GM18517 (cell line): ENCODE measurements around the gene NABP2.
"Not testable (repeated sequence)": the region's sequence is repeated elsewhere in the genome, so short reads cannot be mapped to it uniquely, and the experiment has no call there.

Source experiments
- ATAC-seq: cut with Tn5 transposase; IDR thresholded peaks from one replicate; pipeline ENCODE4 v1.9.1; 2021; ENCODE audit warnings: mild to moderate bottlenecking, moderate library complexity; ENCODE audit not compliant: unreplicated experiment

The NABP2 gene

GRCh38 chr12:56224102-56224701, at the start of gene NABP2:
Gene NABP2, plus strand, starts transcription at chr12:56224342. Its CDS starts 515 bp downstream, at chr12:56224857.
- peak; percentile 60 for ATAC-seq

- no peak for ATAC-seq
Measured at GRCh38 chr12:56178347-56178746, 45.8 kb upstream of the NABP2 start.

- no peak for ATAC-seq
Measured at GRCh38 chr12:56186957-56187356, 37.2 kb upstream of the NABP2 start.

GRCh38 chr12:56188131-56188777, 35.9 kb upstream of the NABP2 start:
- no peak for ATAC-seq

- ATAC-seq: no peak
Measured at GRCh38 chr12:56188778-56189098, 35.4 kb upstream of the NABP2 start.

GRCh38 chr12:56189099-56189917, 34.8 kb upstream of the NABP2 start, which contains the start of gene SMARCC2:
Gene SMARCC2, minus strand, starts transcription at chr12:56189483. Its CDS starts 22 bp downstream, at chr12:56189461.
- peak; percentile 34 for ATAC-seq

GRCh38 chr12:56189918-56190694, 34.0 kb upstream of the NABP2 start:
- peak; percentile 43 for ATAC-seq

- ATAC-seq: no peak
Measured at GRCh38 chr12:56190695-56191155, 33.4 kb upstream of the NABP2 start.

GRCh38 chr12:56192582-56192981, 31.6 kb upstream of the NABP2 start:
- no peak for ATAC-seq

- ATAC-seq: peak; percentile 44
Measured at GRCh38 chr12:56193025-56193578, 31.0 kb upstream of the NABP2 start.

GRCh38 chr12:56196818-56197550, 27.2 kb upstream of the NABP2 start:
- ATAC-seq: not testable (repeated sequence)

GRCh38 chr12:56197921-56198635, 26.1 kb upstream of the NABP2 start:
- no peak for ATAC-seq

- ATAC-seq: no peak
Measured at GRCh38 chr12:56198836-56199235, 25.3 kb upstream of the NABP2 start.

GRCh38 chr12:56202366-56202765, 21.8 kb upstream of the NABP2 start:
- ATAC-seq: no peak

GRCh38 chr12:56202838-56203237, 21.3 kb upstream of the NABP2 start:
- no peak for ATAC-seq

GRCh38 chr12:56204275-56204674, 19.9 kb upstream of the NABP2 start:
- no peak for ATAC-seq

GRCh38 chr12:56205445-56205844, 18.7 kb upstream of the NABP2 start:
- ATAC-seq: no peak

- no peak for ATAC-seq
Measured at GRCh38 chr12:56206452-56207166, 17.5 kb upstream of the NABP2 start.

- no peak for ATAC-seq
Measured at GRCh38 chr12:56208006-56208405, 16.1 kb upstream of the NABP2 start.
